ENCODE data around the gene CCDC149. TPM values are rescaled to one million over a fixed set of nuclear protein-coding genes. Genes with fewer than 3 reads are reported as not detected.

The CCDC149 gene
- total and polyA plus RNA-seq, 2 of the 4 experiments (the other 2 are of a cell fraction), result 6.7 to 7.0 TPM

GRCh38 chr4:24780936-24781495, 131.8 kb downstream of the CCDC149 start:
- BruUV-seq (replicated peaks), result no TSS peak
- Histone ChIP-seq H3K4ac (ENCODE audit: low read depth, low read length) (no peak overlapping the region; the same call in 1 of the 2 replicates), H4K8ac (ENCODE audit: low read depth in 2 of 2, low read length in 2 of 2) (no peak overlapping the region), H2AFZ (replicated peaks; ENCODE audit: low read length, poor library complexity) (no peak overlapping the region), H2BK20ac (ENCODE audit: low read depth, low read length) (0 out of 2 replicates have a peak overlapping the region, but pooled peaks have one; percentile 12), H3K9me1 (ENCODE audit: insufficient read depth, low read length) (peaks cover 6% of the 10 kb centered on the region), H3K9me3 (ENCODE audit: control insufficient read depth, insufficient read depth, low read length) (no peaks in the 10 kb centered on the region; the same call in 1 of the 2 replicates), H3K9ac (ENCODE audit: low read depth, low read length) (no peak overlapping the region), H4K5ac (ENCODE audit: low read depth, low read length) (no peak overlapping the region), H3K18ac (ENCODE audit: low read depth, low read length) (no peak overlapping the region), H3K27me3 (ENCODE audit: control insufficient read depth, insufficient read depth, low read length) (no peaks in the 10 kb centered on the region), H2AK5ac (ENCODE audit: low read depth, low read length) (peak overlapping the region; percentile 9; the same call in 1 of the 2 replicates), H3K79me1 (ENCODE audit: low read depth in 1 of 2, low read length in 2 of 2) (no peaks in the 10 kb centered on the region), H3K56ac (ENCODE audit: extremely low read depth, insufficient read depth, low read length) (no peak overlapping the region), H2AK9ac (replicated peaks; ENCODE audit: low read depth, low read length, poor library complexity) (no peak overlapping the region), H2BK5ac (ENCODE audit: low read depth, low read length, poor library complexity, severe bottlenecking) (no peak overlapping the region), H3K4me1 (ENCODE audit: control insufficient read depth, insufficient read depth, low read length) (peaks cover 18% of the 10 kb centered on the region), H2BK120ac (ENCODE audit: low read depth, low read length) (no peak overlapping the region), H2BK15ac (ENCODE audit: low read depth, low read length) (no peak overlapping the region), H3K14ac (replicated peaks; ENCODE audit: low read depth, low read length) (no peak overlapping the region), H4K20me1 (ENCODE audit: insufficient read depth, low read length) (no peaks in the 10 kb centered on the region), H3K4me3 (ENCODE audit: insufficient read depth, low read depth, low read length) (no peak overlapping the region), H3K27ac (ENCODE audit: insufficient read depth, low read length) (no peak overlapping the region), H3K36me3 (ENCODE audit: control insufficient read depth, insufficient read depth, low read length) (no peaks in the 10 kb centered on the region), H3K4me2 (ENCODE audit: low read depth, low read length) (no peak overlapping the region), H3K23ac (ENCODE audit: low read depth, low read length) (no peak overlapping the region), H4K91ac (ENCODE audit: insufficient read depth, low read depth, low read length) (no peak overlapping the region)
- ChIA-PET POLR2A (ENCODE audit: unreplicated experiment) (no interaction called here), CTCF (interaction anchor here (1.0 kb wide), 1 partner anchor 23 kb away, joined by 3 read pairs; no protein-coding TSS in a partner anchor)
- ATAC-seq (ENCODE audit: low read depth), result no peak
- intact Hi-C loops (cut with micrococcal nuclease) (no loop called here), in situ Hi-C loops (cut with MboI; ENCODE audit: low sequenced_read_pairs) (no loop called here), dilution Hi-C loops (cut with HindIII; ENCODE audit: low sequenced_read_pairs, unreplicated experiment) (no loop called here)
- no peak for TF ChIP-seq CHD1 (IDR thresholded peaks at IDR 0.05; ENCODE audit: low read depth, low read length)
- TF ChIP-seq POLR2A (IDR thresholded peaks at IDR 0.05; ENCODE audit: low read depth, low read length), result no peak
- TF ChIP-seq ELK1 (IDR thresholded peaks at IDR 0.05; ENCODE audit: borderline replicate concordance, low read depth, low read length), result no peak
- TF ChIP-seq RFX5 (IDR thresholded peaks at IDR 0.05; ENCODE audit: low read depth, low read length), result no peak
- no peak for TF ChIP-seq RAD21 (IDR thresholded peaks at IDR 0.05; ENCODE audit: low read length)
- no peak for DNase-seq
- 100% methylated on average over 2 of the region's 2 CpGs; no CpG with 5 or more reads in 1 of the 2 experiments for WGBS, 2 experiments (ENCODE audit: extremely low coverage in 2 of 2, insufficient read length in 1 of 2)

Measured in IMR-90 (cell line).